TTC549 (cell line): ENCODE data around the gene ANK2.
"Not testable (repeated sequence)": the region's sequence is repeated elsewhere in the genome, so short reads cannot be mapped to it uniquely, and the experiment has no call there.

Source experiments
- FAIRE-seq: peaks from 2 replicates; lab custom pipeline; 2012; peaks lifted over from hg19 to GRCh38; lab: Jason Lieb, UNC

Gene ANK2

GRCh38 chr4:113153529-113154101 is 104.2 kb downstream of the ANK2 start:
- FAIRE-seq, result no peak

DNA sequence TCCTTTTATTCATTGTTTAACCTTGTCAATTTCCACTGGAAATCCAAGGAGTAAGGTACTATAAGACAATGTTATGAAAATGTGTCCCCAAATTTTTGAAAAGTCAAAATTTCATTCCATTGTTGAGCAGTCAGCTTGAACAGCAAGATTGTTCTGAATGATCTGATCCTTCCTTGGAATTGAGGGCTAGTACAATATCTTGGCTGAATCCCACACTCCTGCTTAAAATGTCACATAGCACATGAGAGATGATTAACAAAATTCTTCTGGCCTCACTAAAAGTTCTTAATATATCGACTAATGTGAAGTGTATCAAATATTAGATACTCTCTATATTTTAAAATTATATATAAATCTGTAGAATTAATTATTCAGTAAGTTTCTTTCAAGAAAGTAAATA is 104.8 kb downstream of the ANK2 start:
- FAIRE-seq, result no peak

DNA sequence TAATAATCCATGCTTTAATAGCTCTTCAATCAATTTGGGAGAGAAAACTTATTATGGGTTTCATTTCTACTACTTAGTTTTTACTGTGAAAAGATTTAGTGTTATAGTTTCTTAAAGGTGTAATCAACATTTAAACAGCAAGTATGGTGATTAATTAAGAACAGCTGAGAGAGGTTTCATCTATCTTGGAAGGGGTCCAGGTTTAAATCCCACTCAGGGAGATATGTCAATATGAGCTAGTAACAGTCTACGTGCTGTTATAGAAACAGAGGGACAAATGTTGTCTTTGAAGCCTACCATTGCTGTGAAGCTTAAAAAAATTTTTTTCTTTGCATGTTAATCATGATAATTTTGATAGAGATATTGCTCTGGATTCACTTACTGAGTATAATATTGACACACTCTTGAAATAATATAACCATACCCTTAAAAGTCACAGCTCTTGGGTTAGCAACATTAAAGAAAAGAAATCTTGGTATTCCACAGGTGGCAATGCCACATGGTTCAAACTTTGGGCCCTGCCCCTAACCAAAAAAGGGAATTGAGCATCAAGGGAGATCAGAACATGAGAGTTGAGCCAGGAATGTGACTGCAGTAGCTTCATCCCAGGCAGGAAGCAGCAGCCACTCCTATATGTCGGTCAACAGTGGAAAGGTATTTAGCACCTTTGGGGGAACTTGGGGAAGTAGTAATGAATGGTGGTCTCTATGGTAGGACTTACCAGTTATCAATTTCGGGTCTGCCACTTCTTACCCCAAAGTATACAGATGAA is 107.8 kb downstream of the ANK2 start:
- FAIRE-seq, result no peak

- no peak for FAIRE-seq
Measured at GRCh38 chr4:113159942-113160545, 110.6 kb downstream of the ANK2 start.

GRCh38 chr4:113160548-113160947 is 111.1 kb downstream of the ANK2 start:
- FAIRE-seq, result no peak

DNA sequence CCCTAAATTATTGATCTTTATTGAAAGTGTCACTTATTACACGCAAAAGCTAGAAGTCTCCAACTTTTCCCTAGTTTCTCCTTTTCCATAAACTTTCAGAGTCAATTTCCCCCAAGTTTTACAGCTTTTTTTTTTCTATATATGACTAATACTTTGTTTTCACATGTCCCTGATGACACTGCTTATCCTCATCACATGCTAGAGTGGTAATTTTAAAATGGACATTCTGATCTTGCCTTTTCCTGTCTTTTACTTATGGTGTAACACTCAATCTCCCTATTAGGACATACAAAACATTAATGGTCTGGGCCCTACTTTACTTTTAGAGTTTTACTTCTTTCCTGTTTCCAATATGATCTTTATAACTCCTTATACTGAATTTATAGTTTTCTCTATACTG is 112.6 kb downstream of the ANK2 start:
- FAIRE-seq, result no peak

- FAIRE-seq, result no peak
Measured at GRCh38 chr4:113169368-113169767, 119.9 kb downstream of the ANK2 start.

GRCh38 chr4:113170115-113170804 is 120.8 kb downstream of the ANK2 start:
- no peak for FAIRE-seq

GRCh38 chr4:113170805-113171468 is 121.5 kb downstream of the ANK2 start:
- FAIRE-seq, result no peak

- no peak for FAIRE-seq
Measured at GRCh38 chr4:113173126-113173792, 123.8 kb downstream of the ANK2 start.

DNA sequence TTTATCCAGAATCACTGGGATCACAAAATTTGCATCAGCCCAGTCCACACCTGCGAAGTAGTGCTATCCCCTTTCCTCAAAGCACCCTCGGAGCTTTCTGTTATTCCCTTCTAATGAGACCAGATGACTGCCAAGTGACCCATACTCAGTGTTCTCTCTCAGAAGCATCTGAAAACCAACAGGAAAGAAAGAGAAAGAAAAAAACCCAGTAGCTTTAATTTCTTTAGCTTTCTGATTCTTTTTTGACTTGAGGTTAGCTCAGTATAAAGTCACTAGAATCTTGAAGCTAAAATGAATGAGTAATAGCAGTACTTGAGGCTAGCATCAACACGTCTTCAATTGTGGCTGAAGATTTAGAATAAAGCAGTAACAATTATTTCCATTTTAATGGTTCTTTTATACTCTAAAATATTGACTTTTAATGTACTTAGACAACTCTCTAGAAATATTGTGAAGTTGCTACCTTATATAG is 124.4 kb downstream of the ANK2 start:
- no peak for FAIRE-seq

- FAIRE-seq, result no peak
Measured at GRCh38 chr4:113179091-113179490, 129.6 kb downstream of the ANK2 start.

DNA sequence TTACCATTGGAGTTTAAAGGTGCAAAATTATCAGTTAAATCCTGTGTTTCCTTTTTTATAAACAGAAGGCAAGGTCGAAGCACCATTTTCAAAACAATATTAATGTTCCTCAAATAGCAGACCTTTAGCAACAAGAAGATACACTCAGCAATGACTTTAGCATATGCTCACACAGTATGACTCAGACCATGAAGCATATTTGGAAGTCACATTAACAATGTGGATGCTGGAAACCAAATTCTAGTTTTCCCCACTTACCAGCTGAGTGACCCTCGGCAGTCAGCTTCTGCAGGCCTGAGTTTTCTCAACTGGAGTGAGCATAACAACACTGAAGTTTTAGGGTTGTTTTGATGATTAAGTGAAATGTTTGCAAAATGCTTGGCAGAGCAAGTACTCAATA is 130.5 kb downstream of the ANK2 start:
- no peak for FAIRE-seq

DNA sequence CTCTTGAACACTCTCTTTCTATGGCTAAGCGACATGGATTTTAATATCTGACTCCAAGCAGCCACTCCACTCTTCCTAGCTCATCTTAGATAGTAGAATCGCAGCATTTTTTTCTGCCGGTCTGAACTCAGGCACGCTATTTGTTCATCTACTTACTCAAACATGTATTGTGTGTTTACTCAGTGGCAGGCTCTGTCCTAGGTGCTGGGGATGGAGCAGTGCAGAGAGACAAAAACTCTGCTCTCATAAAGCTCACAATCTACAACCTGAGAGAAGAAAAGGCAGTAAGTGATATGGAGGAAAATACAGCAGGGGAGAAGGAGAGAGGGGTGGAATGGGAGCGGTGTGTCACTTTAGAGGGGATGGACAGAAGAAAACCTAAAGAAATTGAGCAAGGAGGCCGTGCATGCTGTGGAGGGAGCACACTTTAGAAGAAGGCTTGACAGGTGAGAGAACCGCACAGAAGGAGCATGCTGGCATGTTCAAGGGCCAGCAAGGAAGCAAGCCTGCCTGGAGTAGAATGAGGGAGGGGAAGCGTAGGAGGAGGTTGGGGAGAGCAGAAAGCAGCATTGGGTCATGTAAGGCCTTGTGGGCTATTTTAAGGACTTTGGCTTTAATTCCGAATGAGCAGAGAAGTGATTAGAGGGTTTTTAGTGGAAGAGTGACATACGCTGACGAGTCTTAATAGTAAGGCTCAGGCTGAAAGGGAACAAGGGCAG is 132.0 kb downstream of the ANK2 start:
- no peak for FAIRE-seq

DNA sequence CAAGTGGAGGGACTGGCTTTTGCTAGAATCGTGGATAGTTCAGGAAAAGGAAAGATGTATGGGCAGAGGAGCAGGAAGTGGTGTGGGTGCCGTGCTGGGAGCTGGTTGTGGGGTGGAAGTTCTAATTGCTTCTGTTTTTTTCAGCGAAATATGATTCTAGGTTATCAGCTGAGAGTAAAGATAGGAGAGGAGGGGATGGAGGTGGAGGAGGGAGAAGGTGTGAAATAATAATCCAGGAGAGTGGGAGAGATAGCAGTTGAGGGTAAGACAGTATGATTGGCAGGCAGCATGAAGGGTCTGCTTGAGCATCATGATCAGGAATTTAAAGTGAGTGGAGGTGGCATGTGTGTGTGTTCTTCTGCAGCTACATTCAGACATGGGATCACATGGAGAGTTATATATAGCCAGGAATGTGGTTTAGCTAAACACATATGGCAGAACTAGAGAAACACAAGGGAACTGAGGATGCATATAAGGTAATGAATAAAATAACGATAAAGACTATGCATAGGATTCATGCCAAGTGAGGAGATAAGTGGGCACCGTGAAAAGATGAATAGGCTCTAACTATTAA is 133.7 kb downstream of the ANK2 start:
- FAIRE-seq, result no peak

- FAIRE-seq, result not testable (repeated sequence)
Measured at GRCh38 chr4:113186220-113186619, 136.8 kb downstream of the ANK2 start.

GRCh38 chr4:113186913-113187312 is 137.5 kb downstream of the ANK2 start:
- FAIRE-seq, result no peak

DNA sequence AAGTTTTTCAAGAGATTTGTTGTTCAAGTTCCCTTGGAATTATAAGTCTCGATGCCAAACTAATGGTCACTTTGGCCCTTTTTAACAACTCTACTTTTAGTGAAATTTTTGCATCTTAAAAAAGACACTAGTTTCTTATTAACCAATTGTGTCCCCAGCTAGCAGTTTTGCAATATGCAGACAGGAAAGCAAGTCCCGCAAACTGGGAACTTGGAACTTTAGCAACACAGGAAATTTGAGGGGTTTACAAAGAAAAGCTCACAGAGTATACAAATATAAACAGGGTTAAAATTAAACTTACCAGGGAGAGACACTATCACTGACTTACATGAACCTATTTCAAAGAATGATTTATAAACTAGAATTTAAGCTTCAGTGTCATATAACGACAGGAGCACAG is 137.9 kb downstream of the ANK2 start:
- FAIRE-seq, result no peak

GRCh38 chr4:113189546-113189945 is 140.1 kb downstream of the ANK2 start:
- no peak for FAIRE-seq

DNA sequence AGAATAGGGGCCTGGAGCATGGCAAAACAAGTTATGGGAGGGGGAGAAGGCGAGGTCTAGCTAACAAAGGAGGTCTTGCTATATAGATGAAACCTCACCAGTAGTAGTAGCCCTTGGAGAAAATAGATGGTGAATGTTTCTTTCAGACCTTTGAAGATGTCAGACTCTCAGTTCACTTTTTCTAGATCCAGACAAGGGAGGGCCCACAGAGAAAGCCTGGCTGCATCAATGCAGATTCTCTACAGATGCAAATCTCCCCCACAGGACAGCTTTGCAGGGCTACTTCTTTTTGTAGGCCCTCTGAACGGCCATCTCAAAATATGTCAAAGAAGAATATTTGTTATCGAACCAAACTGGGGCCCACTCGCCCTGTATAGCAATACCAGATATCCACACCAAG is 159.7 kb downstream of the ANK2 start:
- no peak for FAIRE-seq
